ENCODE measurements around the gene CNGA1.
"Not testable (repeated sequence)": the region's sequence is repeated elsewhere in the genome, so short reads cannot be mapped to it uniquely, and the experiment has no call there.

Gene CNGA1

GRCh38 chr4:48030470-48030869 is 14.0 kb upstream of the CNGA1 start:
- DNase-seq (ENCODE audit: low read depth): no peak

- no peak for DNase-seq (ENCODE audit: low read depth)
Observed at GRCh38 chr4:48028696-48029095, 12.2 kb upstream of the CNGA1 start.

GRCh38 chr4:48027653-48028052 is 11.2 kb upstream of the CNGA1 start:
- no peak for DNase-seq (ENCODE audit: low read depth)

GRCh38 chr4:48025005-48025404 is 8.5 kb upstream of the CNGA1 start:
- no peak for DNase-seq (ENCODE audit: low read depth)

GRCh38 chr4:48024522-48024921 is 8.0 kb upstream of the CNGA1 start:
- DNase-seq (ENCODE audit: low read depth): no peak

- no peak for DNase-seq (ENCODE audit: low read depth)
Observed at GRCh38 chr4:48022192-48022799, 5.8 kb upstream of the CNGA1 start.

- no peak for DNase-seq (ENCODE audit: low read depth)
Observed at GRCh38 chr4:48021100-48021499, 4.6 kb upstream of the CNGA1 start.

- DNase-seq (ENCODE audit: low read depth): no peak
Observed at GRCh38 chr4:48018112-48018511, 1.6 kb upstream of the CNGA1 start.

- no peak for DNase-seq (ENCODE audit: low read depth)
Observed at GRCh38 chr4:48017108-48017571, 659 bp upstream of the CNGA1 start.

GRCh38 chr4:48015678-48016077 is 803 bp downstream of the CNGA1 start:
- DNase-seq (ENCODE audit: low read depth): no peak

- DNase-seq (ENCODE audit: low read depth): no peak
Observed at GRCh38 chr4:48015216-48015615, 1.3 kb downstream of the CNGA1 start.

GRCh38 chr4:48012824-48013223 is 3.7 kb downstream of the CNGA1 start:
- DNase-seq (ENCODE audit: low read depth): no peak

GRCh38 chr4:48011722-48012121 is 4.8 kb downstream of the CNGA1 start:
- DNase-seq (ENCODE audit: low read depth): no peak

GRCh38 chr4:48010906-48011305 is 5.6 kb downstream of the CNGA1 start:
- not testable (repeated sequence) for DNase-seq (ENCODE audit: low read depth)

GRCh38 chr4:48008021-48008596 is 8.4 kb downstream of the CNGA1 start:
- DNase-seq (ENCODE audit: low read depth): no peak

- no peak for DNase-seq (ENCODE audit: low read depth)
Observed at GRCh38 chr4:48005781-48006180, 10.7 kb downstream of the CNGA1 start.

GRCh38 chr4:48003568-48003967 is 12.9 kb downstream of the CNGA1 start:
- not testable (repeated sequence) for DNase-seq (ENCODE audit: low read depth)

GRCh38 chr4:48002267-48002666 is 14.2 kb downstream of the CNGA1 start:
- no peak for DNase-seq (ENCODE audit: low read depth)

- no peak for DNase-seq (ENCODE audit: low read depth)
Observed at GRCh38 chr4:47996021-47996420, 20.5 kb downstream of the CNGA1 start.

- not testable (repeated sequence) for DNase-seq (ENCODE audit: low read depth)
Observed at GRCh38 chr4:47992475-47992874, 24.0 kb downstream of the CNGA1 start.

- DNase-seq (ENCODE audit: low read depth): no peak
Observed at GRCh38 chr4:47990145-47990544, 26.3 kb downstream of the CNGA1 start.

GRCh38 chr4:47974566-47974965 is 41.9 kb downstream of the CNGA1 start:
- no peak for DNase-seq (ENCODE audit: low read depth)

- DNase-seq (ENCODE audit: low read depth): no peak
Observed at GRCh38 chr4:47972721-47973120, 43.8 kb downstream of the CNGA1 start.

GRCh38 chr4:47972181-47972580 is 44.3 kb downstream of the CNGA1 start:
- DNase-seq (ENCODE audit: low read depth): no peak

Measured in stimulated activated CD8-positive, alpha-beta memory T cell treated with anti-CD3 and anti-CD28 coated beads, Interleukin-15, amount 100 ng/mL, for 24 hours (primary cell).